H1 (cell line): ENCODE results near the gene PEX16. TPM values are rescaled to one million over a fixed set of nuclear protein-coding genes. Genes with fewer than 3 reads are reported as not detected.

ENCODE experiments used
- CTCF ChIA-PET: fragments of 300-600 bp; sonication (Branson Sonifier 250); formaldehyde crosslinking; loops from one replicate; lab custom pipeline; 2021; ENCODE audit not compliant: partially characterized antibody; lab: Charles Lee
- POLR2A ChIA-PET: fragments of 300-600 bp; sonication (Branson Sonifier 250); formaldehyde crosslinking; loops from one replicate; lab custom pipeline; 2021; ENCODE audit warnings: inconsistent platforms; ENCODE audit not compliant: partially characterized antibody; lab: Charles Lee
- DNase-seq, 2 experiments: peaks; one replicate each; pipeline versions ENCODE4 v3.0.0 to v3.0.0-alpha.2; 2010 to 2022; ENCODE audit warnings: low spot score in 2 of 2, low read depth in 1 of 2, mixed read lengths in 1 of 2
- FAIRE-seq: peaks from 2 replicates; lab custom pipeline; 2011; peaks lifted over from hg19 to GRCh38; lab: Jason Lieb, UNC
- H2AFZ ChIP-seq: 2 replicates; pipeline ENCODE4 v1.8.1; 2012; ENCODE audit warnings: low read length, inconsistent platforms
- H2AK5ac ChIP-seq: 2 replicates; pipeline ENCODE4 v1.6.1; 2013; ENCODE audit warnings: low read depth, low read length
- H2BK120ac ChIP-seq: replicated peaks from 2 replicates; pipeline ENCODE3; 2013; ENCODE audit warnings: low read depth, low read length, inconsistent platforms
- H2BK12ac ChIP-seq: 2 replicates; pipeline ENCODE4 v1.6.1; 2013; ENCODE audit warnings: low read depth, low read length
- H2BK15ac ChIP-seq: 2 replicates; pipeline ENCODE4 v1.6.1; 2013; ENCODE audit warnings: low read length
- H2BK20ac ChIP-seq: 2 replicates; pipeline ENCODE4 v1.6.1; 2013; ENCODE audit warnings: low read length
- H2BK5ac ChIP-seq: 2 replicates; pipeline ENCODE4 v1.6.1; 2013; ENCODE audit warnings: low read depth, low read length
- H3K14ac ChIP-seq: 2 replicates; pipeline ENCODE4 v1.6.1; 2013; ENCODE audit warnings: inconsistent platforms; ENCODE audit not compliant: insufficient read length
- H3K18ac ChIP-seq: 2 replicates; pipeline ENCODE4 v1.6.1; 2013; ENCODE audit warnings: low read length; ENCODE audit errors: extremely low read depth
- H3K23ac ChIP-seq: 2 replicates; pipeline ENCODE4 v1.6.1; 2013; ENCODE audit warnings: inconsistent platforms; ENCODE audit not compliant: insufficient read length
- H3K23me2 ChIP-seq: 2 replicates; pipeline ENCODE4 v1.6.1; 2013; ENCODE audit warnings: low read depth, low read length
- H3K27ac ChIP-seq: 2 replicates; pipeline ENCODE4 v1.6.1; 2011; ENCODE audit warnings: low read depth, low read length, inconsistent platforms
- H3K27me3 ChIP-seq, 4 experiments: replicated peaks in 1 of 4; 1 replicate in 1 of 4; 2 replicates in 3 of 4; pipeline versions ENCODE4 v1.6.1 to v1.8.1; 2011 to 2013; ENCODE audit warnings: low read length in 3 of 4, mild to moderate bottlenecking in 3 of 4, inconsistent platforms in 2 of 4, mixed read lengths in 2 of 4, moderate library complexity in 1 of 4; ENCODE audit not compliant: control insufficient read depth in 3 of 4, insufficient read depth in 3 of 4; ENCODE audit errors: extremely low read depth in 1 of 4
- H3K36me3 ChIP-seq, 4 experiments: 2 replicates each; pipeline versions ENCODE4 v1.6.1 to v1.8.1; 2011 to 2013; ENCODE audit warnings: mild to moderate bottlenecking in 4 of 4, low read length in 3 of 4, moderate library complexity in 2 of 4, control low read depth in 1 of 4, inconsistent platforms in 1 of 4; ENCODE audit not compliant: insufficient read depth in 4 of 4, control insufficient read depth in 2 of 4
- H3K4ac ChIP-seq: replicated peaks from 2 replicates; pipeline ENCODE3; 2013; ENCODE audit warnings: low read length, low read depth, mixed read lengths, inconsistent platforms; ENCODE audit not compliant: insufficient read length
- H3K4me1 ChIP-seq, 4 experiments: replicated peaks in 1 of 4; 1 replicate in 1 of 4; 2 replicates in 3 of 4; pipeline versions ENCODE4 v1.6.1 to v1.8.1; 2011 to 2013; ENCODE audit warnings: low read length in 3 of 4, inconsistent platforms in 2 of 4, mixed read lengths in 1 of 4; ENCODE audit not compliant: insufficient read depth in 4 of 4, control insufficient read depth in 3 of 4
- H3K4me2 ChIP-seq, 2 experiments: 2 replicates each; pipeline versions ENCODE4 v1.6.1 to v1.8.1; 2011 to 2013; ENCODE audit warnings: low read depth in 2 of 2, low read length in 2 of 2, control low read depth in 1 of 2, inconsistent platforms in 1 of 2, mild to moderate bottlenecking in 1 of 2; ENCODE audit not compliant: insufficient read depth in 1 of 2
- H3K4me3 ChIP-seq, 4 experiments: fragments of 200-600, 300-600 bp in 1 of 4; sonication (generic), shearing (Covaris generic), sonication (Bioruptor Twin) in 1 of 4; 2 replicates each; pipeline versions ENCODE4 v1.5.1 to v1.8.1; 2011 to 2016; ENCODE audit warnings: low read length in 4 of 4, low read depth in 3 of 4, control low read depth in 2 of 4, inconsistent platforms in 2 of 4, mild to moderate bottlenecking in 2 of 4, mixed read lengths in 1 of 4, moderate library complexity in 1 of 4; ENCODE audit not compliant: insufficient read depth in 2 of 4; ENCODE audit errors: extremely low read depth in 1 of 4
- H3K56ac ChIP-seq: replicated peaks from 2 replicates; pipeline ENCODE3; 2013; ENCODE audit warnings: low read depth, mild to moderate bottlenecking, mixed read lengths, low read length, inconsistent platforms; ENCODE audit not compliant: insufficient read length
- H3K79me1 ChIP-seq: 2 replicates; pipeline ENCODE4 v1.6.1; 2013; ENCODE audit warnings: low read depth, low read length, control low read depth
- H3K79me2 ChIP-seq, 2 experiments: 2 replicates each; pipeline versions ENCODE4 v1.6.1 to v1.8.1; 2012 to 2013; ENCODE audit warnings: low read length in 2 of 2, mild to moderate bottlenecking in 2 of 2, inconsistent platforms in 1 of 2; ENCODE audit not compliant: insufficient read depth in 2 of 2, control insufficient read depth in 1 of 2
- H3K9ac ChIP-seq, 4 experiments: replicated peaks in 1 of 4; 1 replicate in 1 of 4; 2 replicates in 3 of 4; pipeline versions ENCODE4 v1.6.1 to v1.8.1; 2011 to 2013; ENCODE audit warnings: low read depth in 3 of 4, low read length in 3 of 4, control low read depth in 2 of 4, mild to moderate bottlenecking in 2 of 4, moderate library complexity in 2 of 4, inconsistent platforms in 1 of 4; ENCODE audit errors: extremely low read depth in 1 of 4
- H3K9me3 ChIP-seq, 2 experiments: 2 replicates each; pipeline versions ENCODE4 v1.6.1 to v1.8.1; 2012 to 2013; ENCODE audit warnings: mild to moderate bottlenecking in 2 of 2, moderate library complexity in 2 of 2, control low read depth in 1 of 2, inconsistent platforms in 1 of 2, low read depth in 1 of 2, low read length in 1 of 2, mixed read lengths in 1 of 2; ENCODE audit not compliant: insufficient read depth in 2 of 2
- H4K20me1 ChIP-seq, 2 experiments: replicated peaks in 1 of 2; 2 replicates each; pipeline versions ENCODE3 to v1.8.1; 2011 to 2013; ENCODE audit warnings: inconsistent platforms in 2 of 2, low read length in 2 of 2, mild to moderate bottlenecking in 1 of 2; ENCODE audit not compliant: insufficient read depth in 2 of 2, control insufficient read depth in 1 of 2
- H4K5ac ChIP-seq: 2 replicates; pipeline ENCODE4 v1.6.1; 2013; ENCODE audit warnings: low read length, low read depth, mixed read lengths, inconsistent platforms; ENCODE audit not compliant: insufficient read length
- H4K8ac ChIP-seq: 2 replicates; pipeline ENCODE4 v1.8.0; 2013; ENCODE audit warnings: mild to moderate bottlenecking, moderate library complexity, low read length, inconsistent platforms; ENCODE audit not compliant: insufficient read depth; ENCODE audit errors: extremely low read depth
- H4K91ac ChIP-seq: replicated peaks from 2 replicates; pipeline ENCODE3; 2013; ENCODE audit warnings: low read length, mixed read lengths, inconsistent platforms; ENCODE audit not compliant: insufficient read length
- BRCA1 ChIP-seq: IDR thresholded peaks from 2 replicates; pipeline ENCODE4 v1.6.1; 2012; ENCODE audit warnings: low read depth, low read length, improper control_type of control experiment
- CBX8 ChIP-seq: fragments of 300-800, 300-1000 bp; sonication (generic); IDR thresholded peaks from 2 replicates; pipeline ENCODE4 v1.7.1; 2016; ENCODE audit warnings: low read depth, low read length, borderline replicate concordance
- CREB1 ChIP-seq: IDR thresholded peaks from 2 replicates; pipeline ENCODE4 v1.6.1; 2012; ENCODE audit warnings: inconsistent platforms
- EGR1 ChIP-seq: IDR thresholded peaks from 2 replicates; pipeline ENCODE4 v1.6.1; 2011; ENCODE audit warnings: low read depth, low read length, borderline replicate concordance
- FOSL1 ChIP-seq: IDR thresholded peaks from 2 replicates; pipeline ENCODE4 v1.6.1; 2011; ENCODE audit warnings: mild to moderate bottlenecking, low read depth, low read length, moderate library complexity; ENCODE audit not compliant: insufficient read depth
- GTF2F1 ChIP-seq: IDR thresholded peaks from 2 replicates; pipeline ENCODE4 v1.6.1; 2012; ENCODE audit warnings: low read depth, low read length, improper control_type of control experiment, borderline replicate concordance
- JUND ChIP-seq: IDR thresholded peaks from 2 replicates; pipeline ENCODE4 v1.6.1; 2011; ENCODE audit warnings: mild to moderate bottlenecking, improper control_type of control experiment, low read length
- KDM1A ChIP-seq: fragments of 200-600, 300-600 bp; sonication (generic); IDR thresholded peaks from 2 replicates; pipeline ENCODE4 v1.7.1; 2016; ENCODE audit warnings: mild to moderate bottlenecking, low read length, borderline replicate concordance
- MAFK ChIP-seq: IDR thresholded peaks from 2 replicates; pipeline ENCODE4 v1.6.1; 2012; ENCODE audit warnings: low read depth, mild to moderate bottlenecking, improper control_type of control experiment, low read length
- POLR2AphosphoS5 ChIP-seq: IDR thresholded peaks from 2 replicates; pipeline ENCODE4 v1.6.1; 2011; ENCODE audit warnings: low read depth, low read length
- RAD21 ChIP-seq, 2 experiments: IDR thresholded peaks in 1 of 2; conservative IDR thresholded peaks in 1 of 2; 2 replicates each; pipeline ENCODE4 v1.6.1; 2011; ENCODE audit warnings: low read depth in 2 of 2, low read length in 2 of 2, improper control_type of control experiment in 1 of 2, inconsistent platforms in 1 of 2, mild to moderate bottlenecking in 1 of 2, moderate library complexity in 1 of 2
- RXRA ChIP-seq: IDR thresholded peaks from 2 replicates; pipeline ENCODE4 v1.6.1; 2011; ENCODE audit warnings: low read depth, mild to moderate bottlenecking, low read length, moderate library complexity; ENCODE audit not compliant: insufficient read depth
- SP1 ChIP-seq: IDR thresholded peaks from 2 replicates; pipeline ENCODE4 v1.6.1; 2011; ENCODE audit warnings: low read depth, low read length
- TEAD4 ChIP-seq: IDR thresholded peaks from 2 replicates; pipeline ENCODE4 v1.6.1; 2012; ENCODE audit warnings: low read depth, low read length, inconsistent platforms, mixed read lengths
- ZNF274 ChIP-seq: IDR thresholded peaks from 2 replicates; pipeline ENCODE4 v1.7.0; 2012; ENCODE audit warnings: low read length, borderline replicate concordance; ENCODE audit errors: extremely low read depth
- WGBS, 2 experiments: shearing (Covaris generic) in 1 of 2; methylation state at CpG; one replicate each; pipeline versions ENCODE4 v1.1.6 to v1.1.7; 2013 to 2015; ENCODE audit warnings: low lambda C conversion rate in 2 of 2, mixed read lengths in 2 of 2, inconsistent platforms in 1 of 2, low coverage in 1 of 2, missing lambda C conversion rate in 1 of 2; ENCODE audit not compliant: insufficient replicate concordance in 2 of 2, insufficient coverage in 1 of 2, insufficient read length in 1 of 2; ENCODE audit errors: extremely low coverage in 1 of 2, missing lambda C conversion rate in 1 of 2; 5-methylcytosine and 5-hydroxymethylcytosine counted together
- polyA plus RNA-seq, 7 experiments: library from polyadenylated mRNA; depleted of rRNA in 3 of 7; stranded (reverse) in 5 of 7; unstranded in 2 of 7; fragments of >200 nt in 5 of 7; fragments of 200-250 nt in 2 of 7; gene quantifications; 1 replicate in 5 of 7; 2 replicates in 1 of 7; 4 replicates in 1 of 7; pipeline versions ENCODE4 v1.2.1 to v1.2.3, GENCODE V29; 2011 to 2013; ENCODE audit warnings: missing spikeins in 2 of 7, mixed read lengths in 2 of 7
- total RNA-seq: library from RNA; stranded (reverse); fragmentation: NEBNext Ultra II Directional; extraction: Animal tissue kit (Norgen Biotek cat#: 25700); gene quantifications from 2 replicates; pipeline ENCODE4 v1.2.1, GENCODE V29; 2021

Gene PEX16
- total and polyA plus RNA-seq, 2 of the 8 experiments (the other 6 are each of a cell fraction or from before 2014, with no cell fraction given): 29.2 to 36.0 TPM

DNA sequence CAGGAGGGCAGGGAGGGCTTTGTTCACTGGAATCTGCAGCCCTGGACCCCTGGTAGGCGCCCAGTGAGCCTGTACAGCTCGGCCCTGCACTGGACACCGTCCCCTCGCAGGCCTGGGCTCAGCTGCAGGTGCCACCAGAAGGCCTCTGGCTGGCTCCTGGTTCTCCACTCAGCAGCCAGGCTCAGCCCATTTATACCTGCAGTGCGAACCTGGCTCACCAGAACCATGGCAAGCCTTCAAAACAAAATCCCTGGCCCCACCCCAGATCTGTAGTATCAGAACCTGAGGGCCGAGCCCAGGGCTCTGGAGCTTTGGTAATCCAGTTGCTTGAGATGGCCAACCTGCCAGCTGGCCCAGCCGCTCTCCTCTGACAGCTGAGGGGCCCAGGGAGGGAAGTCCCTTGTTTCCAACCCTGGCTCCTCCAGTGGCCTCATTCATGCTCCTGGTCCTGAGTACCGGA, 9.7 kb downstream of the PEX16 start:
- Histone ChIP-seq H3K23ac (no peak overlapping the region), H2BK12ac (no peak overlapping the region), H3K79me1 (no peaks in the 10 kb centered on the region), H3K27ac (no peak overlapping the region), H2AK5ac (no peak overlapping the region), H3K4me1 (no peaks in the 10 kb centered on the region; a peak in 1 of 7 replicates), H2BK5ac (no peak overlapping the region), H2BK120ac (no peak overlapping the region), H2BK20ac (no peak overlapping the region), H3K14ac (no peak overlapping the region), H3K4me2 (no peak overlapping the region), H3K23me2 (0 out of 2 replicates have a peak, but pooled peaks cover 2% of the 10 kb centered on the region), H2AFZ (no peak overlapping the region), H3K79me2 (no peaks in the 10 kb centered on the region), H4K8ac (peak overlapping the region; percentile 25; the same call in 1 of the 2 replicates), H3K9me3 (no peaks in the 10 kb centered on the region), H4K91ac (no peak overlapping the region), H4K20me1 (peaks cover 0 to 17% of the 10 kb centered on the region in 2 experiments), H3K18ac (no peak overlapping the region), H2BK15ac (no peak overlapping the region), H3K4ac (no peak overlapping the region), H4K5ac (no peak overlapping the region), H3K56ac (no peak overlapping the region), H3K4me3 (no peak overlapping the region), H3K36me3 (peaks cover 6 to 19% (median 14%) of the 10 kb centered on the region in 4 experiments; a peak in 6 of 8 replicates), H3K27me3 (no peaks in the 10 kb centered on the region), H3K9ac (no peak overlapping the region)
- no peak for FAIRE-seq
- 93% methylated on average over 8 of the region's 8 CpGs; no CpG with 5 or more reads in 1 of the 2 experiments for WGBS, 2 experiments
- no peak for DNase-seq
- POLR2A ChIA-PET: interaction anchor here (0.8 to 6.2 kb wide), 6 partner anchors 9 to 39 kb away, joined by 3 to 36 read pairs (median 4); partner anchors contain the start of gene PEX16
- CTCF ChIA-PET: interaction anchor here (1.4 kb wide), 1 partner anchor 11 kb away, joined by 7 read pairs; no protein-coding TSS in a partner anchor
- TF ChIP-seq CBX8 (no peak), CREB1 (no peak), RAD21 (IDR thresholded peaks at IDR 0.05 in 1 of 2, conservative IDR thresholded peaks at IDR 0.05 in 1 of 2; ENCODE audit: low read depth in 2 of 2, low read length in 2 of 2) (no peak), JUND (no peak), MAFK (no peak), TEAD4 (no peak), BRCA1 (no peak), EGR1 (no peak), ZNF274 (no peak), SP1 (no peak), KDM1A (no peak), POLR2AphosphoS5 (no peak; the same call in 1 of the 2 replicates), FOSL1 (no peak), RXRA (no peak), GTF2F1 (no peak)
